H1 (cell line): Measurements from ENCODE around the gene FAM81B. TPM values are rescaled to one million over a fixed set of nuclear protein-coding genes. Genes with fewer than 3 reads are reported as not detected.

ENCODE experiments used
- CTCF ChIA-PET: fragments of 300-600 bp; sonication (Branson Sonifier 250); formaldehyde crosslinking; loops from one replicate; lab custom pipeline; 2021; ENCODE audit not compliant: partially characterized antibody; lab: Charles Lee
- POLR2A ChIA-PET: fragments of 300-600 bp; sonication (Branson Sonifier 250); formaldehyde crosslinking; loops from one replicate; lab custom pipeline; 2021; ENCODE audit warnings: inconsistent platforms; ENCODE audit not compliant: partially characterized antibody; lab: Charles Lee
- DNase-seq, 2 experiments: peaks; one replicate each; pipeline versions ENCODE4 v3.0.0 to v3.0.0-alpha.2; 2010 to 2022; ENCODE audit warnings: low spot score in 2 of 2, low read depth in 1 of 2, mixed read lengths in 1 of 2
- FAIRE-seq: peaks from 2 replicates; lab custom pipeline; 2011; peaks lifted over from hg19 to GRCh38; lab: Jason Lieb, UNC
- H2AFZ ChIP-seq: 2 replicates; pipeline ENCODE4 v1.8.1; 2012; ENCODE audit warnings: low read length, inconsistent platforms
- H2AK5ac ChIP-seq: 2 replicates; pipeline ENCODE4 v1.6.1; 2013; ENCODE audit warnings: low read depth, low read length
- H2BK120ac ChIP-seq: replicated peaks from 2 replicates; pipeline ENCODE3; 2013; ENCODE audit warnings: low read depth, low read length, inconsistent platforms
- H2BK12ac ChIP-seq: 2 replicates; pipeline ENCODE4 v1.6.1; 2013; ENCODE audit warnings: low read depth, low read length
- H2BK15ac ChIP-seq: 2 replicates; pipeline ENCODE4 v1.6.1; 2013; ENCODE audit warnings: low read length
- H2BK20ac ChIP-seq: 2 replicates; pipeline ENCODE4 v1.6.1; 2013; ENCODE audit warnings: low read length
- H2BK5ac ChIP-seq: 2 replicates; pipeline ENCODE4 v1.6.1; 2013; ENCODE audit warnings: low read depth, low read length
- H3K14ac ChIP-seq: 2 replicates; pipeline ENCODE4 v1.6.1; 2013; ENCODE audit warnings: inconsistent platforms; ENCODE audit not compliant: insufficient read length
- H3K18ac ChIP-seq: 2 replicates; pipeline ENCODE4 v1.6.1; 2013; ENCODE audit warnings: low read length; ENCODE audit errors: extremely low read depth
- H3K23ac ChIP-seq: 2 replicates; pipeline ENCODE4 v1.6.1; 2013; ENCODE audit warnings: inconsistent platforms; ENCODE audit not compliant: insufficient read length
- H3K23me2 ChIP-seq: 2 replicates; pipeline ENCODE4 v1.6.1; 2013; ENCODE audit warnings: low read depth, low read length
- H3K27ac ChIP-seq: 2 replicates; pipeline ENCODE4 v1.6.1; 2011; ENCODE audit warnings: low read depth, low read length, inconsistent platforms
- H3K27me3 ChIP-seq, 4 experiments: replicated peaks in 1 of 4; 1 replicate in 1 of 4; 2 replicates in 3 of 4; pipeline versions ENCODE4 v1.6.1 to v1.8.1; 2011 to 2013; ENCODE audit warnings: low read length in 3 of 4, mild to moderate bottlenecking in 3 of 4, inconsistent platforms in 2 of 4, mixed read lengths in 2 of 4, moderate library complexity in 1 of 4; ENCODE audit not compliant: control insufficient read depth in 3 of 4, insufficient read depth in 3 of 4; ENCODE audit errors: extremely low read depth in 1 of 4
- H3K36me3 ChIP-seq, 4 experiments: 2 replicates each; pipeline versions ENCODE4 v1.6.1 to v1.8.1; 2011 to 2013; ENCODE audit warnings: mild to moderate bottlenecking in 4 of 4, low read length in 3 of 4, moderate library complexity in 2 of 4, control low read depth in 1 of 4, inconsistent platforms in 1 of 4; ENCODE audit not compliant: insufficient read depth in 4 of 4, control insufficient read depth in 2 of 4
- H3K4ac ChIP-seq: replicated peaks from 2 replicates; pipeline ENCODE3; 2013; ENCODE audit warnings: low read length, low read depth, mixed read lengths, inconsistent platforms; ENCODE audit not compliant: insufficient read length
- H3K4me1 ChIP-seq, 4 experiments: replicated peaks in 1 of 4; 1 replicate in 1 of 4; 2 replicates in 3 of 4; pipeline versions ENCODE4 v1.6.1 to v1.8.1; 2011 to 2013; ENCODE audit warnings: low read length in 3 of 4, inconsistent platforms in 2 of 4, mixed read lengths in 1 of 4; ENCODE audit not compliant: insufficient read depth in 4 of 4, control insufficient read depth in 3 of 4
- H3K4me2 ChIP-seq, 2 experiments: 2 replicates each; pipeline versions ENCODE4 v1.6.1 to v1.8.1; 2011 to 2013; ENCODE audit warnings: low read depth in 2 of 2, low read length in 2 of 2, control low read depth in 1 of 2, inconsistent platforms in 1 of 2, mild to moderate bottlenecking in 1 of 2; ENCODE audit not compliant: insufficient read depth in 1 of 2
- H3K4me3 ChIP-seq, 4 experiments: fragments of 200-600, 300-600 bp in 1 of 4; sonication (generic), shearing (Covaris generic), sonication (Bioruptor Twin) in 1 of 4; 2 replicates each; pipeline versions ENCODE4 v1.5.1 to v1.8.1; 2011 to 2016; ENCODE audit warnings: low read length in 4 of 4, low read depth in 3 of 4, control low read depth in 2 of 4, inconsistent platforms in 2 of 4, mild to moderate bottlenecking in 2 of 4, mixed read lengths in 1 of 4, moderate library complexity in 1 of 4; ENCODE audit not compliant: insufficient read depth in 2 of 4; ENCODE audit errors: extremely low read depth in 1 of 4
- H3K56ac ChIP-seq: replicated peaks from 2 replicates; pipeline ENCODE3; 2013; ENCODE audit warnings: low read depth, mild to moderate bottlenecking, mixed read lengths, low read length, inconsistent platforms; ENCODE audit not compliant: insufficient read length
- H3K79me1 ChIP-seq: 2 replicates; pipeline ENCODE4 v1.6.1; 2013; ENCODE audit warnings: low read depth, low read length, control low read depth
- H3K79me2 ChIP-seq, 2 experiments: 2 replicates each; pipeline versions ENCODE4 v1.6.1 to v1.8.1; 2012 to 2013; ENCODE audit warnings: low read length in 2 of 2, mild to moderate bottlenecking in 2 of 2, inconsistent platforms in 1 of 2; ENCODE audit not compliant: insufficient read depth in 2 of 2, control insufficient read depth in 1 of 2
- H3K9ac ChIP-seq, 4 experiments: replicated peaks in 1 of 4; 1 replicate in 1 of 4; 2 replicates in 3 of 4; pipeline versions ENCODE4 v1.6.1 to v1.8.1; 2011 to 2013; ENCODE audit warnings: low read depth in 3 of 4, low read length in 3 of 4, control low read depth in 2 of 4, mild to moderate bottlenecking in 2 of 4, moderate library complexity in 2 of 4, inconsistent platforms in 1 of 4; ENCODE audit errors: extremely low read depth in 1 of 4
- H3K9me3 ChIP-seq, 2 experiments: 2 replicates each; pipeline versions ENCODE4 v1.6.1 to v1.8.1; 2012 to 2013; ENCODE audit warnings: mild to moderate bottlenecking in 2 of 2, moderate library complexity in 2 of 2, control low read depth in 1 of 2, inconsistent platforms in 1 of 2, low read depth in 1 of 2, low read length in 1 of 2, mixed read lengths in 1 of 2; ENCODE audit not compliant: insufficient read depth in 2 of 2
- H4K20me1 ChIP-seq, 2 experiments: replicated peaks in 1 of 2; 2 replicates each; pipeline versions ENCODE3 to v1.8.1; 2011 to 2013; ENCODE audit warnings: inconsistent platforms in 2 of 2, low read length in 2 of 2, mild to moderate bottlenecking in 1 of 2; ENCODE audit not compliant: insufficient read depth in 2 of 2, control insufficient read depth in 1 of 2
- H4K5ac ChIP-seq: 2 replicates; pipeline ENCODE4 v1.6.1; 2013; ENCODE audit warnings: low read length, low read depth, mixed read lengths, inconsistent platforms; ENCODE audit not compliant: insufficient read length
- H4K8ac ChIP-seq: 2 replicates; pipeline ENCODE4 v1.8.0; 2013; ENCODE audit warnings: mild to moderate bottlenecking, moderate library complexity, low read length, inconsistent platforms; ENCODE audit not compliant: insufficient read depth; ENCODE audit errors: extremely low read depth
- H4K91ac ChIP-seq: replicated peaks from 2 replicates; pipeline ENCODE3; 2013; ENCODE audit warnings: low read length, mixed read lengths, inconsistent platforms; ENCODE audit not compliant: insufficient read length
- RBBP5 ChIP-seq: IDR thresholded peaks from 2 replicates; pipeline ENCODE4 v1.7.1; 2012; ENCODE audit warnings: low read depth, mild to moderate bottlenecking, inconsistent platforms, low read length, moderate library complexity, borderline replicate concordance
- polyA plus RNA-seq, 7 experiments: library from polyadenylated mRNA; depleted of rRNA in 3 of 7; stranded (reverse) in 5 of 7; unstranded in 2 of 7; fragments of >200 nt in 5 of 7; fragments of 200-250 nt in 2 of 7; gene quantifications; 1 replicate in 5 of 7; 2 replicates in 1 of 7; 4 replicates in 1 of 7; pipeline versions ENCODE4 v1.2.1 to v1.2.3, GENCODE V29; 2011 to 2013; ENCODE audit warnings: missing spikeins in 2 of 7, mixed read lengths in 2 of 7
- total RNA-seq: library from RNA; stranded (reverse); fragmentation: NEBNext Ultra II Directional; extraction: Animal tissue kit (Norgen Biotek cat#: 25700); gene quantifications from 2 replicates; pipeline ENCODE4 v1.2.1, GENCODE V29; 2021

Gene FAM81B
- total and polyA plus RNA-seq, 2 of the 8 experiments (the other 6 are each of a cell fraction or from before 2014, with no cell fraction given) = not detected

DNA sequence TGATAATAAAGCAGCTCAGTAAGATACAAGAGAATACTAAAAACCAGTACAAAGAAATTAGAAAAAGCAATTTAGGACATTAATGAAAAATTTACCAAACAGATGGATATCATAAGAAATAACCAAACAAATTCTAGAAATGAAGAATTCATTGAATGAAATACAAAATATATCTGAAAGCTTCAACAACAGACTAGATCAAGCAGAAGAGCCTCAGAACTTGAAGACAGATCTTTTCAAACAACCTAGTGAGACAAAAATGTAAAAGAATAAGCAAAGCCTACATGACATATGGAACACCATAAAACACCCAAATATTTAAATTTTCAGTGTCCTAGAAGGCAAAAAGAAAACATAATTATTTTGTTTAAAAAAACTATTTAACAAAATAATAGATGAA is 96.7 kb downstream of the FAM81B start:
- Histone ChIP-seq H3K9ac (no peak overlapping the region), H3K4ac (no peak overlapping the region), H3K4me2 (no peak overlapping the region), H3K27ac (no peak overlapping the region), H4K91ac (no peak overlapping the region), H2BK5ac (no peak overlapping the region), H2BK12ac (no peak overlapping the region), H3K9me3 (no peaks in the 10 kb centered on the region), H4K8ac (no peak overlapping the region), H2BK20ac (no peak overlapping the region), H2BK120ac (no peak overlapping the region), H2AFZ (no peak overlapping the region), H3K79me2 (no peaks in the 10 kb centered on the region), H3K4me1 (peaks cover 0 to 9% (median 6%) of the 10 kb centered on the region in 4 experiments; a peak in 3 of 7 replicates), H3K4me3 (no peak overlapping the region), H4K20me1 (no peaks in the 10 kb centered on the region), H3K56ac (no peak overlapping the region), H3K18ac (no peak overlapping the region), H3K23ac (no peak overlapping the region), H4K5ac (no peak overlapping the region), H3K79me1 (no peaks in the 10 kb centered on the region), H2AK5ac (no peak overlapping the region), H3K36me3 (peaks cover 0 to 48% (median 10%) of the 10 kb centered on the region in 4 experiments; a peak in 6 of 8 replicates), H2BK15ac (no peak overlapping the region), H3K27me3 (no peaks in the 10 kb centered on the region), H3K14ac (no peak overlapping the region), H3K23me2 (no peaks in the 10 kb centered on the region)
- no peak for DNase-seq
- TF ChIP-seq RBBP5 = no peak
- ChIA-PET POLR2A (no interaction called here), CTCF (interaction anchor here (0.7 kb wide), 1 partner anchor 262 kb away, joined by 3 read pairs; no protein-coding TSS in a partner anchor)
- FAIRE-seq = no peak

Other genes with a start within 250 kb of the FAM81B start
- 3.4 TPM in 2 replicates for gene MCTP1, start 106.3 kb upstream of the FAM81B start, total RNA-seq
- gene MCTP1, start 106.3 kb upstream of the FAM81B start, polyA plus RNA-seq (2011; rRNA removed) = 0.31 and 0.56 TPM in 2 replicates
- gene SKIC3, start 163.6 kb downstream of the FAM81B start, total RNA-seq = 46.5 and 53.7 TPM in 2 replicates
- 8.1 and 13.7 TPM in 2 replicates for gene SKIC3, start 163.6 kb downstream of the FAM81B start, polyA plus RNA-seq (2011; rRNA removed)
- 12.8 and 14.1 TPM in 2 replicates for gene ARSK, start 163.7 kb downstream of the FAM81B start, total RNA-seq
- 6.1 and 8.4 TPM in 2 replicates for gene ARSK, start 163.7 kb downstream of the FAM81B start, polyA plus RNA-seq (2011; rRNA removed)
- gene GPR150, start 228.7 kb downstream of the FAM81B start, total RNA-seq = not detected in 2 replicates
- gene GPR150, start 228.7 kb downstream of the FAM81B start, polyA plus RNA-seq (2011; rRNA removed) = 0.14 and 0.27 TPM in 2 replicates